Ramos (cell line): ENCODE measurements around the gene SCO1.

Experiments used
- in situ Hi-C: fragments of 300-500 bp; cut with MboI; formaldehyde crosslinking; loops from one replicate; pipeline ENCODE4 v1.14.3; 2022; ENCODE audit warnings: low sequenced_read_pairs; ENCODE audit not compliant: unreplicated experiment

The SCO1 gene

DNA sequence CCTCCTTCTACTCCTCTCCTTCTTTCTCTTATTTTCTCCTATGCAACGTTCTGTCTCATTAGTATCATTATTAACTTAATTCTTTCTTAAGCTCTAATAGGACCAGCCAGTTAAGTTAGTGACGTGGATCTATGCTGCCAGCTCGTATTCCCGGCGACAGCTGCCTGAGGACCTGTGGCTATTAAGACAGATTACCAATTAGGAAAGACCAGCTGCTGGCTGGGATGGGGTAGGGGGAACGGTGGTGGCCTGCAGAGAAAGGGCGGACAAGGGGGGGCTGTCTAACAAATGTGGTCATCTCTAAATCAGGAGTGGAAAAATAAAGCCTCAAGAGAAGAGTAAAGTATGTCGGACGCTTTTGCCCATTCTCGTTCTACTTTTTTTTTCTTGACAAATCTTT, 39.5 kb downstream of the SCO1 start:
- in situ Hi-C loops, result no loop called here

GRCh38 chr17:10657148-10657547, 40.2 kb downstream of the SCO1 start, which contains the start of gene MYH3:
Gene MYH3, minus strand, starts transcription at chr17:10657309. Its CDS starts 2,245 bp downstream, at chr17:10655064.
- in situ Hi-C loops, result no loop called here

GRCh38 chr17:10653987-10654386, 43.3 kb downstream of the SCO1 start:
- in situ Hi-C loops, result no loop called here

- in situ Hi-C loops, result no loop called here
These were observed 44.2 kb downstream of the SCO1 start for GRCh38 chr17:10652984-10653659.

DNA sequence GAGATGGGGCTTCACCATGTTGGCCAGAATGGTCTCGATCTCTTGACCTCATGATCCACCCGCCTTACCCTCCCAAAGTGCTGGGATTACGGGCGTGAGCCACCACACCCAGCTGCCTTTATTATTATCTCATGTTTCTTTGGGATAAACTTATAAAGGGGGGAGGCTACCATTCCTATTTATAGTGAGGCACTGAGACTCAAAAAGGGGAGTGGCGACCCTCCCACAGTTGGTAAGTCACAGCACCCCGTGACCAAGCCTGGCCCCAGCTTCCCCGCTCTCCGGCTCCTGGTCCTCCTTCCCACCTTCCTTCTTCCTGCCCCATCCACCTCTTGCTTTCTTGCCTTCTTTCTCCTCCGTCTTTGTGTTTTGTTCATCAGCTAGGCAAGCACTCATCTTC, 45.4 kb downstream of the SCO1 start:
- in situ Hi-C loops, result no loop called here

DNA sequence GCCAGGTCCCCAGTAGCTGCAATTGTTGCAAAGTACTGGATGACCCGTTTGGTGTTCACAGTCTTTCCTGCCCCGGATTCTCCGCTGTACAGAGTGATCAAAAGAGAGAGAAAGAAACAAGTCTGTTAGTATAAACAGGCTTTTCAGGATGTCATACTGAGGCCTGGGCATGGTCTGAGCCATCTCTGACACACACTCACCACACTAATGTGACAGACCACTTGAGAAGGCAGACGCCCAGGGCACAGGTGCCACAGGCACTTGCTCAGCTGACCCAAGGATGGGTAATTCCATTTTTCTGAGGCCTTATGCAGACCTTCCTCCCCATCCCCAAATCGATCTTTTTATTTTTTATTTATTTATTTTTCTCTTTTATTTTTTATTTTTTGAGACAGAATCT, 47.7 kb downstream of the SCO1 start:
- in situ Hi-C loops, result loop anchor here (10.0 kb wide), 1 partner anchor 195 kb away; no protein-coding TSS in a partner anchor

GRCh38 chr17:10648956-10649355, 48.4 kb downstream of the SCO1 start:
- in situ Hi-C loops, result loop anchor here (10.0 kb wide), 1 partner anchor 196 kb away; no protein-coding TSS in a partner anchor

- in situ Hi-C loops, result loop anchor here (10.0 kb wide), 1 partner anchor 196 kb away; no protein-coding TSS in a partner anchor
These were observed 49.0 kb downstream of the SCO1 start for GRCh38 chr17:10648381-10648780.

DNA sequence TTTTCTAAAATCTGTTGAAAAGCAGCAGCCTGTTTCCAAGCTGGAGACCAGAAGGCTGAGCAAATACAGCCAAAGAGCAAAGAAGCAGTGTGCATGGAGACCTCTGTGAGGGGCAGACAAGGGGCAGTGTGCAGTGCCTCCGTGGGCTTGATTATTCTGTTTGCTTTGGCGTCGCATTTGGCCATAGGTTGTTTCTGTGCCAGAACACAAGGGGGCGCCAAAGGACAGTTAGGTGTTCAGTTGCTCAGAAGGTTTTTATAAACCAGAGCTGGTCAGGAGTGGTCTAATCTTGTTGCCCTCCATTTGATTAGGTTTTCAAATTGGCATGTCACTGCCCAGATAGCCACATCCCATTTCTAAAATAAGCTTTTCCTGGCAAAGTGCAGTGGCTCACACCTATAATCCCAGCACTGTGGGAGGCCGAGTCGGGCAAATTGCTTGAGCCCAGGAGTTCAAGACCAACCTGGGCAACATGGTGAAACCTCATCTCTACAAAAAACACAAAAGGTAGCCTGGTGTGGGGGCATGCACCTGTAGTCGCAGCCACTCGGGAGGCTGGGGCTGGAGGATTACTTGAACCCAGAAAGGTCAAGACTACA, 50.8 kb downstream of the SCO1 start:
- in situ Hi-C loops, result loop anchor here (10.0 kb wide), 1 partner anchor 198 kb away; no protein-coding TSS in a partner anchor

DNA sequence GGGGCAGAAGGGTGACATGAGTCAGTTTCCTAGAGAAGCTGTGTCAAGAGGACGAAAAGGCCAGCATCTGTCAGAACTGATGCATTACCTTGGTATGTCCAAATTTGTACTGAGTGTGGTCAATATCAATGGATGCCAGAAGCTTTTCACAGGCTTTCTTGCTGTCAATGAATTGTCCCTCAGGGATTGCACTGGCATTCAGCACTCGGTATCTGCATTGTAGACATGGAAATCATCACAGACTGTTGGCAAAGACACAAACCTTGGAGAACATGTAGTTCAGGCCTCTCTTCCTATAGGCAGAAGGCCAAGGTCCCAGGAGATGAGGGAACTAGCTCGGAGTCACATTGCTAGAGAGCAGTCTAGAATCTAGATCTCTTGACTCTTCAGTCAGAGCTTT, 56.9 kb downstream of the SCO1 start:
- in situ Hi-C loops, result loop anchor here (10.0 kb wide), 1 partner anchor 204 kb away; no protein-coding TSS in a partner anchor

DNA sequence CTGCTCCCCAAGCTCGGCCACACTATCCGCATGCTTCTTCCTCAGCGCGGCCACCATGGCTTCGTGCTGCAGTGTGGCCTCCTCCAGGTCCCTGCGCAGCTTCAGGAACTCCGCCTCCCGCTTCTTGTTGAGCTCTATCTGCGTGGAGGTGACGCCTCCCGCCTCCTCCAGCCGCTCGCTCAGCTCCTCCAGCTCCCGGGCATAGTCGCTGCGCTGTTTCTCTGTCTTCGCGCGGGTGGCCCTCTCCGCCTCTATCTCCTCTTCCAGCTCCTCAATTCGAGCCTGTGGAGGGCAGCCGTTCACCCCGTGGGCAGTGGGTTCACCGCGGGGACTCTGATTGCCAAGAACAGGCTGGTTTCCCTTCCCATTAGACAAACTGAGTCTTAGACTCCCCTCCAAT, 59.2 kb downstream of the SCO1 start:
- in situ Hi-C loops, result no loop called here

DNA sequence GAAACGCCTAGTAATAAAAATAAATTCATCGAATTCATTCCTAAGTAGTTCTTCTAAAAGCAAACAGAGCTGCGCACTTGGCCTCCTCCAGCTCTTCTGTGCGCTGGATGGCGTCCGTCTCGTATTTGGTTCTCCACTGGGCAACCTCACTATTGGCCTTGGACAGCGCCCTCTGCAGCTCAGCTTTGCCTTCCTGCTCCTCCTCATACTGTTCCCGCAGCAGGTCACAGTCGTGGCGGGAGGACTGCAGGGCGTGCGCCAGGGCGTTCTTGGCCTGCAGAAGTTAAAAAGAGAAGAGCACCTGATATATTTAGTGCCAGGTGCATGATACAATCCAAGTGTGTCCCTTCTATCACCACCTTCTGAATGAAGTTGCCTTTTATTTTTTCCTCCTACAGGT, 62.0 kb downstream of the SCO1 start:
- in situ Hi-C loops, result no loop called here

GRCh38 chr17:10633738-10634379, 63.5 kb downstream of the SCO1 start:
- in situ Hi-C loops, result no loop called here

- in situ Hi-C loops, result no loop called here
These were observed 65.6 kb downstream of the SCO1 start for GRCh38 chr17:10631701-10632100.

- in situ Hi-C loops, result no loop called here
These were observed 66.2 kb downstream of the SCO1 start for GRCh38 chr17:10631048-10631700.

DNA sequence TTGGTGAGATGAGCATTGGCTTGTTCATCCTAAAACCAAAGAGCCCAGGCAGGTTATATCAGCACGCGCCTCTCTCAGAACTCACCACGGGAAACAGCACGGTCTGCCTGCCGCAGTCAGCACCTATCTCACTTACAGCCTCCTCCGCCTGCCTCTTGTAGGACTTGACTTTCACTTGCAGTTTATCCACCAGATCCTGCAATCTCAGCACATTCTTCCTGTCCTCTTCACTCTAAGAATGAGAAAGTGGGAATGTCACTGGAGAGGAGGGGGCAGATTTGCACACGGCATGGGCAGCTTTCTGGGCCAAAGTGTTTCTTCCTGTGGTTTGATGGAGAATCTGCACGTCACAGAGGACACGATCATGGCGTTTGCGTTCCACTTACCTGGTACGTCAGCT, 67.6 kb downstream of the SCO1 start:
- in situ Hi-C loops, result no loop called here

DNA sequence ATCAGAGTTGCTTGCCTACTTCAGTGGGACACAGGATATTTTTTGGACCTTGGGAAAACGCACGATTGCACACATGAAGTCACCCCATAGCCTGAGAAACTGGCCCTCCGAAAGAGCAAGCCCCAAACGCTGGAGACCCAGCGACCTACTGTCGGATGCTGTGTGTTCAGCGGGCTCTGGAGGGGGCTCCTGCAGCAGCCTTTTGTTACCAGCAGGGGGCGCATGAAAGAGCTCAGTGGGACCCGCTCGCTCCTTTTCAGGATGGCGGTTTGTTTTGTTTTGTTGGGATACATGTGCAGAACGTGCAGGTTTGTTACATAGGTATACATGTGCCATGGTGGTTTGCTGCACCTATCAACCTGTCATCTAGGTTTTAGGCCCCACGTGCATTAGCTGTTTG, 68.6 kb downstream of the SCO1 start:
- in situ Hi-C loops, result no loop called here

GRCh38 chr17:10626390-10626789, 70.9 kb downstream of the SCO1 start:
- in situ Hi-C loops, result no loop called here

GRCh38 chr17:10624969-10625368, 72.4 kb downstream of the SCO1 start:
- in situ Hi-C loops, result no loop called here

- in situ Hi-C loops, result no loop called here
These were observed 73.5 kb downstream of the SCO1 start for GRCh38 chr17:10623737-10624338.
